ENCODE results near the gene TMEM100.
"Not testable (repeated sequence)": the region's sequence is repeated elsewhere in the genome, so short reads cannot be mapped to it uniquely, and the experiment has no call there.

Gene TMEM100

DNA sequence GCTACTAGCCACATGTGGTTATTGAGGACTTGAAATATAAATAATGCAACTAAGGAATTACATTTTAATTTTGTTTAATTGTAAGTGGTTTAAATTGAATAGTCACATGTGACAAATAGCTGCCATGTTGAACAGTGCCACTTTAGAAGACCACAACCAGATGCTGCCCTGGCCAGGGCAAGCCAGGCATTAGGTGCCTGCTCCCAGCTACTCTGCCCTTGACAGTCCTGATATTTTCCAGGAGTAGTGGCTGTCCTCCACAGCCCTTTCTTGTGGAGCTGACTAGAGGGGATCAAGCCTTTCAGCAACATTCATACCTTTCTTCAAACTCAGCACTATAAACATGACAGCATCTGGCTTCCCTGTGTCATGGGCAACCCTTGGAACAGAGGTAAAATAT, 31.0 kb downstream of the TMEM100 start:
- Mint-ChIP-seq H3K4me3 (no peak overlapping the region), H3K9me3 (peaks cover 2% of the 10 kb centered on the region), H3K27ac (no peak overlapping the region), H3K4me1 (no peaks in the 10 kb centered on the region), H3K27me3 (peaks cover 11% of the 10 kb centered on the region), H3K36me3 (ENCODE audit: low read depth) (no peaks in the 10 kb centered on the region)
- ATAC-seq (no peak), DNase-seq (no peak)

DNA sequence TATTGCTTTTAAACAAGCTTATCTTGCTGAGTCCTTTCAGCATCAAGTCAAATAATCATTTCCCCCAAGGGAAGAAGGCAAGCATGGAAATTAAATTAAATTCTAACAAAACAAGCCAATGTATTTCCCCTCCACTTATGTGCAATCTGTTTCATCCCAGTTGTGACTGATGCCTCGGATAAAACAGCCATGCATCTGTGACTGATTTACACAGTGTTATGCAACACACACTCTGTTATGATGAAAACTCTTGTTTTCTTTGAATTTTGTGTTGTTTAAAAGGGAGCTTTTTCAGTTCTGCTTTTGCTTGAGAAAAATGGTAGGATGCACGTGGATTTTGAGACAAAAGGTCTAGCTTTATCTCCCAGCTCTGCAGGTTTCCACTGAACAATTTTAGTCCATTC, 32.6 kb downstream of the TMEM100 start:
- Mint-ChIP-seq H3K36me3 (ENCODE audit: low read depth) (no peaks in the 10 kb centered on the region), H3K4me1 (no peaks in the 10 kb centered on the region), H3K4me3 (no peak overlapping the region), H3K27me3 (peaks cover 12% of the 10 kb centered on the region), H3K27ac (no peak overlapping the region), H3K9me3 (peaks cover 6% of the 10 kb centered on the region)
- ATAC-seq: no peak
- no peak for DNase-seq

DNA sequence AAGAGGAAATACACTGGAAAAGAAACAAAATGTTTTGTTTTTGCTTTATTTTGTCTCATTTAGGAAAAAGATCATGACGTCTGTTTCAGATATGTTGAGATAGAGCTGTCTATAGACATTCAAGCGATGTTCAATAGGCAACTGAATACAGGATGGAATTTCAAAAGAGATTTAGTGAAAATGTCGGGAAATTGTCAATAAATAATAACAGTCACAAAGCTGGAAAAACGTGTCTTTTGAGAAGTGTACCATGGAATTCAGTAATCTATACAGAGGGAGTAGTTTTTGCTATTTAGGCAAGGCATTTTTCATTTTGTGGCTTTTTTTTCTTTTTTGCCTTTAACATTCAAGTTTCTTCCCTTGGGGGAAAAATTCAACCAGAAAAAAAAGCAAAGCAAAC, 33.0 kb downstream of the TMEM100 start:
- no peaks in the 10 kb centered on the region for H3K4me1 Mint-ChIP-seq
- peaks cover 6% of the 10 kb centered on the region for H3K9me3 Mint-ChIP-seq
- no peak overlapping the region for H3K27ac Mint-ChIP-seq
- no peaks in the 10 kb centered on the region for H3K36me3 Mint-ChIP-seq (ENCODE audit: low read depth)
- DNase-seq: no peak
- no peak for ATAC-seq
- no peak overlapping the region for H3K4me3 Mint-ChIP-seq
- peaks cover 17% of the 10 kb centered on the region for H3K27me3 Mint-ChIP-seq

GRCh38 chr17:55688057-55688456, 34.6 kb downstream of the TMEM100 start:
- H3K36me3 Mint-ChIP-seq (ENCODE audit: low read depth): no peaks in the 10 kb centered on the region
- H3K4me3 Mint-ChIP-seq: no peak overlapping the region
- ATAC-seq: no peak
- peaks cover 20% of the 10 kb centered on the region for H3K27me3 Mint-ChIP-seq
- H3K9me3 Mint-ChIP-seq: peaks cover 6% of the 10 kb centered on the region
- no peak overlapping the region for H3K27ac Mint-ChIP-seq
- no peak for DNase-seq
- no peaks in the 10 kb centered on the region for H3K4me1 Mint-ChIP-seq

DNA sequence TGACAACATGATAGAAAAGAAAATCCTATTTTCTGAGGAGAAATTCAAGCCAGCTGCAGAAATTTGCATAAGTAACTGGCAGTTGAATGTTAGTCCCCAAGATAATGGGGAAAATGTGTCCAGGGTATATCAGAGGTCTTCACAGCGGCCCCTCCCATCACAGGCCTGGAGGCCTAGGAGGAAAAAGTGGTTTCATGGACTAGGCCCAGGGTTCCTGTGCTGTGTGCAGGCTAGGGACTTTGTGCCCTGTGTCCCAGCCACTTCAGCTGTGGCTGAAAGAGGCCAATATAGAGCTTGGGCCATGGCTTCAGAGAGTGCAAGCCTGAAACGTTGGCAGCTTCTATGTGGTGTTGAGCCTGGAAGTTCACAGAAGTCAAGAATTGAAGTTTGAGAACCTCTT, 35.6 kb downstream of the TMEM100 start:
- Mint-ChIP-seq H3K9me3 (peaks cover 6% of the 10 kb centered on the region), H3K27me3 (peaks cover 22% of the 10 kb centered on the region), H3K36me3 (ENCODE audit: low read depth) (no peaks in the 10 kb centered on the region), H3K4me3 (no peak overlapping the region), H3K27ac (no peak overlapping the region), H3K4me1 (no peaks in the 10 kb centered on the region)
- ATAC-seq (no peak), DNase-seq (no peak)

DNA sequence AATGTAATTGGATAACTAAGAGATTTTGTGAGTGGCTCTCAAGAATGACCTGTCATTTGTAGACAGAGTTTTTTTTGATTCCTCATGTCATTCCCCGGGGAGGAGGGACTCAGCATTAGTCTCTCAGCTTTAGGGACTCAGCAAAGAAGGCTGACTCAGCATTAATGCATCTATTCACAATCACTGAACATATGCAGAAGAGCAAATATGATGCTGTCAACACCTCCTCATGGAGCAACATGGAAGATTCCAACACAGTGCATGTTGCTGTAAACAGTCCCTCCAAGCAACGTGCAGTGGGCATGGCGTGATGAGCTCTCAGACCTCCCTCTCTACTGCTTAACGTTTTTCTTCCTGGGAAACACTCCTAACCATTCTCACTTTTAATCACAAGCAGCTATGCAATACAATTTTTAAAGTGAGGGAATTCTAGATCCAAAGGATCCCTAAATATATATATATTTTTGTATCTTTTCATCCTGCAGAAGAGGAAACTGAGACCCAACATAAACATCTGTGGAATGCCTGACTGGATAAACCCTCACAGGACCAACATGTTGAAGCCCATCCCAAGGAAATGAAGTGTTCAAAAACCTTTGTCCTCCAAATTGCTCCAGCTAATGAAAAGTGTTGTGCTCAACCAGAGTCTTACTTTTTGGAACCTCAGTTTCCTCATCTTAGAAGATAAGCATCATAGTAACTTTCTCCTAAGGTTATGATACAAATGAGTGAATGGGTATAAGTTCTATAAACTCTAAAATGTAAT, 38.9 kb downstream of the TMEM100 start:
- no peak for DNase-seq
- Mint-ChIP-seq H3K4me3 (no peak overlapping the region), H3K27ac (no peak overlapping the region), H3K27me3 (peaks cover 30% of the 10 kb centered on the region), H3K9me3 (peaks cover 6% of the 10 kb centered on the region), H3K4me1 (no peaks in the 10 kb centered on the region), H3K36me3 (ENCODE audit: low read depth) (no peaks in the 10 kb centered on the region)
- ATAC-seq: no peak

DNA sequence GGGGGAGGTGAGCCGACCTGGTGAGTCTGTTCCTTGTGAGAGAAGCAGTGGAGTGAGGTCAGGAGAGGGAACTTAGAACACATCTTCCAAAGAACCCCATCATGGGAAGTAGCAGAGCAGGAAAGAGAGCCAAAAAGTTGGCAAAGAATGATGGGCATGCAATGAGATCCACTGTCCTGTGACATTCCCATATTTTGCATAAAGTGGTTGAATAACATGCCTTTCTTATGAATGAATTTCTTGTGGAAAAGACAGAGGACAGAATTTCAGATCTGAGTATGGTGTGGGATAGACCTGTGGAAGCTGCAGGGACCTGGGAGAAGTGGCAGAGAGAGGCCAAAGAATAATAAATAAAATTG, 41.3 kb downstream of the TMEM100 start:
- no peak overlapping the region for H3K4me3 Mint-ChIP-seq
- peaks cover 33% of the 10 kb centered on the region for H3K27me3 Mint-ChIP-seq

GRCh38 chr17:55680686-55681341, 41.9 kb downstream of the TMEM100 start:
- H3K4me1 Mint-ChIP-seq: no peaks in the 10 kb centered on the region
- peaks cover 34% of the 10 kb centered on the region for H3K27me3 Mint-ChIP-seq
- no peak for DNase-seq
- H3K27ac Mint-ChIP-seq: no peak overlapping the region
- H3K9me3 Mint-ChIP-seq: no peaks in the 10 kb centered on the region
- H3K4me3 Mint-ChIP-seq: no peak overlapping the region
- ATAC-seq: no peak
- H3K36me3 Mint-ChIP-seq (ENCODE audit: low read depth): no peaks in the 10 kb centered on the region

More for the DNA sequence above, 41.3 kb downstream of the TMEM100 start:
- H3K36me3 Mint-ChIP-seq (ENCODE audit: low read depth): no peaks in the 10 kb centered on the region
- no peak for DNase-seq
- H3K27ac Mint-ChIP-seq: no peak overlapping the region
- no peak for ATAC-seq
- peaks cover under 1% of the 10 kb centered on the region for H3K9me3 Mint-ChIP-seq
- H3K4me1 Mint-ChIP-seq: no peaks in the 10 kb centered on the region

GRCh38 chr17:55677446-55677845, 45.2 kb downstream of the TMEM100 start:
- peaks cover 31% of the 10 kb centered on the region for H3K27me3 Mint-ChIP-seq
- H3K4me1 Mint-ChIP-seq: peaks cover 7% of the 10 kb centered on the region
- ATAC-seq (no peak), DNase-seq (no peak)
- no peaks in the 10 kb centered on the region for H3K9me3 Mint-ChIP-seq
- H3K4me3 Mint-ChIP-seq: no peak overlapping the region
- H3K27ac Mint-ChIP-seq: no peak overlapping the region
- H3K36me3 Mint-ChIP-seq (ENCODE audit: low read depth): no peaks in the 10 kb centered on the region

- peaks cover 9% of the 10 kb centered on the region for H3K4me1 Mint-ChIP-seq
- no peaks in the 10 kb centered on the region for H3K36me3 Mint-ChIP-seq (ENCODE audit: low read depth)
- no peak for DNase-seq
- ATAC-seq: no peak
- H3K27me3 Mint-ChIP-seq: peaks cover 31% of the 10 kb centered on the region
- no peak overlapping the region for H3K4me3 Mint-ChIP-seq
- no peaks in the 10 kb centered on the region for H3K9me3 Mint-ChIP-seq
- no peak overlapping the region for H3K27ac Mint-ChIP-seq
Observed at GRCh38 chr17:55676274-55676673, 46.4 kb downstream of the TMEM100 start.

GRCh38 chr17:55673743-55674506, 48.7 kb downstream of the TMEM100 start:
- DNase-seq (no peak), ATAC-seq (no peak)
- H3K9me3 Mint-ChIP-seq: no peaks in the 10 kb centered on the region
- H3K27me3 Mint-ChIP-seq: peaks cover 26% of the 10 kb centered on the region
- H3K4me3 Mint-ChIP-seq: no peak overlapping the region
- no peak overlapping the region for H3K27ac Mint-ChIP-seq
- H3K36me3 Mint-ChIP-seq (ENCODE audit: low read depth): no peaks in the 10 kb centered on the region
- H3K4me1 Mint-ChIP-seq: peaks cover 9% of the 10 kb centered on the region

- H3K4me3 Mint-ChIP-seq: no peak overlapping the region
- H3K36me3 Mint-ChIP-seq (ENCODE audit: low read depth): no peaks in the 10 kb centered on the region
- H3K9me3 Mint-ChIP-seq: no peaks in the 10 kb centered on the region
- peaks cover 9% of the 10 kb centered on the region for H3K4me1 Mint-ChIP-seq
- H3K27ac Mint-ChIP-seq: no peak overlapping the region
- H3K27me3 Mint-ChIP-seq: peaks cover 20% of the 10 kb centered on the region
- ATAC-seq (peak; percentile 43), DNase-seq (peak; percentile 8)
Observed at GRCh38 chr17:55672585-55673501, 49.8 kb downstream of the TMEM100 start.

DNA sequence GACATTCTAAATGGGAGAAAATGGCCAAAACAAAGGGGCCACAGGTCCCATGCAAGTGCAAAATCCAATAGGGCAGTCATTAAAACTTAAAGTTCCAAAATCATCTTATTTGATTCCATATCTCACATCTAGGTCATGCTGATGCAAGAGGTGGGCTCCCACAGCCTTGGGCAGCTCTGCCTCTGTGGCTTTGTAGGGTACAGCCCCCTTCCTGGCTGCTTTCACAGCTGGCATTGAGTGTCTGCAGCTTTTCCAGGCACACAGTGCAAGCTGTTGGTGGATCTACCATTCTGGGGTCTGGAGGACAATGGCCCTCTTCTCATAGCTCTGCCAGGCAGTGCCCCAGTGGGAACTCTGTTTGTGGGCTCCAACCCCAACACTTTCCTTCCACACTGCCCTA, 50.7 kb downstream of the TMEM100 start:
- ATAC-seq; H3K36me3 Mint-ChIP-seq (ENCODE audit: low read depth); H3K9me3 Mint-ChIP-seq: not testable (repeated sequence)

More for the DNA sequence above, 50.7 kb downstream of the TMEM100 start:
- peaks cover 20% of the 10 kb centered on the region for H3K27me3 Mint-ChIP-seq
- H3K4me3 Mint-ChIP-seq, H3K27ac Mint-ChIP-seq, H3K4me1 Mint-ChIP-seq, DNase-seq: not testable (repeated sequence)
